Panc1 (cell line): ENCODE measurements around the gene GDI1. TPM values are rescaled to one million over a fixed set of nuclear protein-coding genes. Genes with fewer than 3 reads are reported as not detected.

Source experiments
- ATAC-seq: fragments of 200-7000 bp; cut with Tn5 transposase; 2 replicates; pipeline ENCODE4 v1.9.1; 2020; ENCODE audit warnings: mild to moderate bottlenecking, moderate library complexity
- BruUV-seq: library from RNA; stranded (reverse); fragments of 400-500 nt; replicated peaks from 2 replicates; lab custom pipeline; 2021; lab: Mats Ljungman, UMichigan
- CTCF ChIA-PET: fragments of 300-600 bp; sonication (Branson Sonifier 250); formaldehyde crosslinking; loops from one replicate; lab custom pipeline; 2022; ENCODE audit warnings: antibody characterized with exemption; lab: Charles Lee
- POLR2A ChIA-PET: fragments of 300-600 bp; sonication (Branson Sonifier 250); formaldehyde crosslinking; loops from one replicate; lab custom pipeline; 2022; ENCODE audit warnings: antibody characterized with exemption; lab: Charles Lee
- DNase-seq: peaks from one replicate; pipeline ENCODE4 v3.0.0-alpha.2; 2010; ENCODE audit warnings: low read depth, low spot score
- H3K27ac ChIP-seq: 2 replicates; pipeline ENCODE4 v1.5.1; 2011; ENCODE audit warnings: mild to moderate bottlenecking, low read length, inconsistent platforms
- H3K27me3 ChIP-seq: fragments of 200-500 bp; sonication (Bioruptor generic); 2 replicates; pipeline ENCODE4 v1.6.0; 2014; ENCODE audit warnings: low read length, inconsistent platforms; ENCODE audit not compliant: control insufficient read depth, insufficient read depth
- H3K36me3 ChIP-seq: fragments of 200-500 bp; sonication (Bioruptor generic); 2 replicates; pipeline ENCODE4 v1.5.1; 2014; ENCODE audit warnings: inconsistent platforms, mild to moderate bottlenecking, low read length, moderate library complexity; ENCODE audit not compliant: control insufficient read depth, insufficient read depth
- H3K4me1 ChIP-seq: 2 replicates; pipeline ENCODE4 v1.5.1; 2011; ENCODE audit warnings: inconsistent platforms, mild to moderate bottlenecking, low read length, moderate library complexity; ENCODE audit not compliant: control insufficient read depth, insufficient read depth
- H3K4me3 ChIP-seq, 2 experiments: 2 replicates each; pipeline ENCODE4 v1.5.1; 2011 to 2012; ENCODE audit warnings: low read depth in 2 of 2, low read length in 2 of 2, mild to moderate bottlenecking in 2 of 2, inconsistent platforms in 1 of 2, moderate library complexity in 1 of 2
- H3K9me3 ChIP-seq: fragments of 200-500 bp; sonication (Bioruptor generic); 2 replicates; pipeline ENCODE4 v1.5.1; 2014; ENCODE audit warnings: low read depth, mild to moderate bottlenecking, inconsistent platforms, low read length, moderate library complexity; ENCODE audit not compliant: control insufficient read depth, insufficient read depth
- POLR2AphosphoS5 ChIP-seq: IDR thresholded peaks from 2 replicates; pipeline ENCODE4 v1.6.1; 2012; ENCODE audit warnings: mild to moderate bottlenecking, low read depth, low read length, moderate library complexity
- SIN3A ChIP-seq: IDR thresholded peaks from 2 replicates; pipeline ENCODE4 v1.6.1; 2012; ENCODE audit warnings: low read depth, mild to moderate bottlenecking, low read length, moderate library complexity, borderline replicate concordance; ENCODE audit not compliant: insufficient read depth
- TCF7L2 ChIP-seq: IDR thresholded peaks from 2 replicates; pipeline ENCODE4 v1.6.1; 2011; ENCODE audit warnings: mild to moderate bottlenecking, low read depth, low read length, inconsistent platforms
- in situ Hi-C: cut with HindIII; loops from 2 replicates; pipeline ENCODE4 v1.10.0; 2016; ENCODE audit warnings: low sequenced_read_pairs, low pct_unique_long_range_greater_than_20kb
- intact Hi-C: fragments of 100-400 bp; cut with micrococcal nuclease; formaldehyde crosslinking; loops from one replicate; pipeline ENCODE4 v1.10.0; 2022; ENCODE audit not compliant: unreplicated experiment
- total RNA-seq: library from RNA; stranded (reverse); gene quantifications from one replicate; pipeline ENCODE4 v1.2.1, GENCODE V29; 2021; ENCODE audit not compliant: unreplicated experiment
- TF ChIP-seq, protein P1 (sequence below), 2 experiments: IDR thresholded peaks; 2 replicates each; pipeline ENCODE4 v1.6.1; 2011 to 2012; ENCODE audit warnings: low read depth in 2 of 2, control low read depth in 1 of 2, low read length in 1 of 2, mild to moderate bottlenecking in 1 of 2, moderate library complexity in 1 of 2; ENCODE audit not compliant: insufficient read depth in 1 of 2
- TF ChIP-seq, protein P2 (sequence below): fragments of 450-650 bp; IDR thresholded peaks from 2 replicates; pipeline ENCODE4 v1.5.1; 2017; ENCODE audit warnings: mild to moderate bottlenecking

The GDI1 gene
- total RNA-seq, 1 experiment from 2014 or later: 317 TPM

DNA sequence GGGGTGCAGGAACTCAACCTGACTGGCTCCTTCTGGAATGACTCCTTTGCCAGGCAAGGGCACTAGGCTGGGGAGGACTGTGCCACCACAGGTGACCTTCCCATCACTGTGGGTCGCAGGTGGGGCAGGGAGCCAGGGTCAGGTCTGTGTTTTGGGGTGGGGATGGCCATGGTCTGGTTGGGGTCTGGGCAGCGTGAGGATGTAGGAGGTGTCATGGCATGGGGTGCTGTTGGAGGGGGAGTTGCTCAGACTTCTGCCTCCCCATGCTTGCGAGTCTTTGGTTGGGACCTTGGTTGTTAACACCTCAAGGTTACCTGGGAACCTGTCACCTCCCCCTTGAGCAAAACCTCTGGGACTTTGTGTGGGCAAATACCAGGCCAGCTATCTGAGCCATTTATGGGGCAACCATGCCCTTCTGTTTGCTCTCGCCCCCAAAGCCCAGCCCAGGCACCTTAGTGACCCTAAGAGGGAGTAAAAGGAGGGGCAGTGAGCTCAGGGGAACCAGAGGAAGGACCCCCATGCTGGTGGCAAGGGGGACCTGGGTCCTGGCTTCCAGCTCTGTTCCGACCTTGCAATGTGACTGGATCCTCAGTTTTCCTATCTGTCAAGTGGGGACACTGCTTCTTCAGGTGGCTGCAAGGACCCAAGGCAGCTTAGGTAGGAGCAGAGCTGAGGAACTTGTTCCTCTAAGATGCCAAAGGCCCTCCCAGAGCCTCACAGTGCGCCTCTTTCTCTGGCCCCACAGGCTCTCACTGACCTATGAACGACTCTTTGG lies 2.4 kb upstream of the GDI1 start:
- intact Hi-C loops: no loop called here
- DNase-seq: no peak
- Histone ChIP-seq H3K36me3 (peaks cover 6% of the 10 kb centered on the region), H3K27ac (no peak overlapping the region), H3K4me1 (peaks cover 28% of the 10 kb centered on the region), H3K27me3 (no peaks in the 10 kb centered on the region), H3K9me3 (no peaks in the 10 kb centered on the region), H3K4me3 (no peak overlapping the region)
- ChIA-PET CTCF (no interaction called here), POLR2A (no interaction called here)
- ATAC-seq: no peak
- BruUV-seq: no TSS peak
- in situ Hi-C loops: no loop called here
- TF ChIP-seq POLR2AphosphoS5: no peak
- TF ChIP-seq, protein P1, sequence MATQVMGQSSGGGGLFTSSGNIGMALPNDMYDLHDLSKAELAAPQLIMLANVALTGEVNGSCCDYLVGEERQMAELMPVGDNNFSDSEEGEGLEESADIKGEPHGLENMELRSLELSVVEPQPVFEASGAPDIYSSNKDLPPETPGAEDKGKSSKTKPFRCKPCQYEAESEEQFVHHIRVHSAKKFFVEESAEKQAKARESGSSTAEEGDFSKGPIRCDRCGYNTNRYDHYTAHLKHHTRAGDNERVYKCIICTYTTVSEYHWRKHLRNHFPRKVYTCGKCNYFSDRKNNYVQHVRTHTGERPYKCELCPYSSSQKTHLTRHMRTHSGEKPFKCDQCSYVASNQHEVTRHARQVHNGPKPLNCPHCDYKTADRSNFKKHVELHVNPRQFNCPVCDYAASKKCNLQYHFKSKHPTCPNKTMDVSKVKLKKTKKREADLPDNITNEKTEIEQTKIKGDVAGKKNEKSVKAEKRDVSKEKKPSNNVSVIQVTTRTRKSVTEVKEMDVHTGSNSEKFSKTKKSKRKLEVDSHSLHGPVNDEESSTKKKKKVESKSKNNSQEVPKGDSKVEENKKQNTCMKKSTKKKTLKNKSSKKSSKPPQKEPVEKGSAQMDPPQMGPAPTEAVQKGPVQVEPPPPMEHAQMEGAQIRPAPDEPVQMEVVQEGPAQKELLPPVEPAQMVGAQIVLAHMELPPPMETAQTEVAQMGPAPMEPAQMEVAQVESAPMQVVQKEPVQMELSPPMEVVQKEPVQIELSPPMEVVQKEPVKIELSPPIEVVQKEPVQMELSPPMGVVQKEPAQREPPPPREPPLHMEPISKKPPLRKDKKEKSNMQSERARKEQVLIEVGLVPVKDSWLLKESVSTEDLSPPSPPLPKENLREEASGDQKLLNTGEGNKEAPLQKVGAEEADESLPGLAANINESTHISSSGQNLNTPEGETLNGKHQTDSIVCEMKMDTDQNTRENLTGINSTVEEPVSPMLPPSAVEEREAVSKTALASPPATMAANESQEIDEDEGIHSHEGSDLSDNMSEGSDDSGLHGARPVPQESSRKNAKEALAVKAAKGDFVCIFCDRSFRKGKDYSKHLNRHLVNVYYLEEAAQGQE (IDR thresholded peaks at IDR 0.05; ENCODE audit: insufficient read depth in 1 of 2, low read depth in 2 of 2, low read length in 1 of 2): no peak
- no peak for TF ChIP-seq TCF7L2
- no peak for TF ChIP-seq SIN3A
- TF ChIP-seq, protein P2, sequence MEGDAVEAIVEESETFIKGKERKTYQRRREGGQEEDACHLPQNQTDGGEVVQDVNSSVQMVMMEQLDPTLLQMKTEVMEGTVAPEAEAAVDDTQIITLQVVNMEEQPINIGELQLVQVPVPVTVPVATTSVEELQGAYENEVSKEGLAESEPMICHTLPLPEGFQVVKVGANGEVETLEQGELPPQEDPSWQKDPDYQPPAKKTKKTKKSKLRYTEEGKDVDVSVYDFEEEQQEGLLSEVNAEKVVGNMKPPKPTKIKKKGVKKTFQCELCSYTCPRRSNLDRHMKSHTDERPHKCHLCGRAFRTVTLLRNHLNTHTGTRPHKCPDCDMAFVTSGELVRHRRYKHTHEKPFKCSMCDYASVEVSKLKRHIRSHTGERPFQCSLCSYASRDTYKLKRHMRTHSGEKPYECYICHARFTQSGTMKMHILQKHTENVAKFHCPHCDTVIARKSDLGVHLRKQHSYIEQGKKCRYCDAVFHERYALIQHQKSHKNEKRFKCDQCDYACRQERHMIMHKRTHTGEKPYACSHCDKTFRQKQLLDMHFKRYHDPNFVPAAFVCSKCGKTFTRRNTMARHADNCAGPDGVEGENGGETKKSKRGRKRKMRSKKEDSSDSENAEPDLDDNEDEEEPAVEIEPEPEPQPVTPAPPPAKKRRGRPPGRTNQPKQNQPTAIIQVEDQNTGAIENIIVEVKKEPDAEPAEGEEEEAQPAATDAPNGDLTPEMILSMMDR: no peak

DNA sequence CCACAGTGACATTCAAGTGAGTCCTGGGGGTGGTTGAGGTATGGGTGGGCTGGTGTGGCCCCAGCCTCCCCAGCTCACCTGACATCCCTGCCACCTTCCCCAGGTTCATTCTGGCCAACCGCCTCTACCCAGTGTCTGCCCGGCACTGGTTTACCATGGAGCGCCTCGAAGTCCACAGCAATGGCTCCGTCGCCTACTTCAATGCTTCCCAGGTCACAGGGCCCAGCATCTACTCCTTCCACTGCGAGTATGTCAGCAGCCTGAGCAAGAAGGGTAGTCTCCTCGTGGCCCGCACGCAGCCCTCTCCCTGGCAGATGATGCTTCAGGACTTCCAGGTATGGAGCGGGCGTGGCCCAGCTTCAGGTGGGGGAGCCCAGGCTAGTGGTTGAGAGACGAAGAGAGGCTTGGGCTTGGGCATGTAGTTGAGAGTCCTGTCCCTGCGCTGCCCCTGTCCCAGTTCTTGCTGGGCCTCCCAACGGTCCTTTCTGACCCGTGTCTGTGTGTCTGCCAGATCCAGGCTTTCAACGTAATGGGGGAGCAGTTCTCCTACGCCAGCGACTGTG lies 1.7 kb upstream of the GDI1 start:
- no peak for DNase-seq
- ChIA-PET POLR2A (interaction anchor here (0.6 to 0.7 kb wide), 2 partner anchors 32 to 583 kb away, joined by 5 to 12 read pairs; no protein-coding TSS in a partner anchor), CTCF (no interaction called here)
- no peak overlapping the region for H3K4me3 ChIP-seq
- in situ Hi-C loops: no loop called here
- TF ChIP-seq TCF7L2: no peak
- TF ChIP-seq, protein P1 (IDR thresholded peaks at IDR 0.05; ENCODE audit: insufficient read depth in 1 of 2, low read depth in 2 of 2, low read length in 1 of 2): no peak
- TF ChIP-seq, protein P2: no peak
- TF ChIP-seq POLR2AphosphoS5: no peak
- TF ChIP-seq SIN3A: no peak
- no TSS peak for BruUV-seq
- intact Hi-C loops: no loop called here
- no peak overlapping the region for H3K27ac ChIP-seq
- H3K27me3 ChIP-seq: no peaks in the 10 kb centered on the region
- no peaks in the 10 kb centered on the region for H3K9me3 ChIP-seq
- no peak for ATAC-seq
- H3K4me1 ChIP-seq: peaks cover 25% of the 10 kb centered on the region
- peaks cover 6% of the 10 kb centered on the region for H3K36me3 ChIP-seq
